Lung (tissue), 12 donors: ENCODE results near the gene ITPR1. TPM values are rescaled to one million over a fixed set of nuclear protein-coding genes. Genes with fewer than 3 reads are reported as not detected.

Source experiments
- ATAC-seq: fragments of 200-7000 bp; cut with Tn5 transposase; one replicate; pipeline ENCODE4 v1.9.1; 2020; ENCODE audit warnings: moderate number of reproducible peaks; ENCODE audit not compliant: insufficient read depth, low FRiP score
- DNase-seq, 3 donors: peaks; one replicate each; pipeline ENCODE4 v3.0.0-alpha.2; 2013 to 2017
- H3K27ac ChIP-seq, 2 donors: one replicate each; pipeline ENCODE4 v1.5.1; 2013; ENCODE audit warnings: mild to moderate bottlenecking in 2 of 2, moderate library complexity in 2 of 2, control low read depth in 1 of 2, inconsistent platforms in 1 of 2, low read depth in 1 of 2, low read length in 1 of 2
- H3K27me3 ChIP-seq, 3 donors: one replicate each; pipeline ENCODE4 v1.5.1; 2013; ENCODE audit warnings: low read length in 2 of 3; ENCODE audit not compliant: control insufficient read depth in 3 of 3, insufficient read depth in 3 of 3
- H3K36me3 ChIP-seq, 4 donors: one replicate each; pipeline ENCODE4 v1.5.1; 2013; ENCODE audit warnings: low read length in 4 of 4, mild to moderate bottlenecking in 1 of 4, moderate library complexity in 1 of 4; ENCODE audit not compliant: control insufficient read depth in 4 of 4, insufficient read depth in 4 of 4
- H3K4me1 ChIP-seq, 5 donors: one replicate each; pipeline ENCODE4 v1.5.1; 2013; ENCODE audit warnings: low read length in 5 of 5, mild to moderate bottlenecking in 2 of 5, moderate library complexity in 1 of 5; ENCODE audit not compliant: control insufficient read depth in 5 of 5, insufficient read depth in 5 of 5
- H3K4me3 ChIP-seq: one replicate; pipeline ENCODE4 v1.5.1; 2013; ENCODE audit warnings: mild to moderate bottlenecking, control low read depth, moderate library complexity
- H3K9ac ChIP-seq, 2 donors: one replicate each; pipeline ENCODE4 v1.5.1; 2013; ENCODE audit warnings: low read length in 2 of 2, control low read depth in 1 of 2; ENCODE audit not compliant: insufficient read depth in 1 of 2
- H3K9me3 ChIP-seq, 4 donors: one replicate each; pipeline ENCODE4 v1.5.1; 2013; ENCODE audit warnings: low read length in 3 of 4, mild to moderate bottlenecking in 1 of 4, moderate library complexity in 1 of 4; ENCODE audit not compliant: control insufficient read depth in 4 of 4, insufficient read depth in 3 of 4
- CTCF ChIP-seq: IDR thresholded peaks from 2 replicates; pipeline ENCODE4 v1.5.1; 2012; ENCODE audit warnings: mild to moderate bottlenecking; ENCODE audit errors: control extremely low read depth, extremely low read depth
- WGBS, 2 donors: extraction: QIAGEN DNeasy Blood & Tissue Kit; methylation state at CpG; one replicate each; pipeline ENCODE4 v1.1.7; 2013; 5-methylcytosine and 5-hydroxymethylcytosine counted together
- polyA plus RNA-seq, 2 donors: library from polyadenylated mRNA; stranded (reverse); fragments of 200-250 nt; gene quantifications; one replicate each; pipeline ENCODE4 v1.2.1, GENCODE V29; 2013
- total RNA-seq, 2 donors: library from RNA; depleted of rRNA in 1 of 2; stranded (reverse); fragments of >200 nt in 1 of 2; gene quantifications; one replicate each; pipeline ENCODE4 v1.2.1, GENCODE V29; 2014 to 2021
- donor health status: control.
- donor health status: control.
- donor health status: Bipolar disorder and iron deficiency.
- donor health status: healthy.
- donor health status: DM: yes; HTN: yes; CAD: no.

The ITPR1 gene
- total and polyA plus RNA-seq, 4 donors: 12.4 to 152 (median 44.1) TPM

- no peak for TF ChIP-seq CTCF
- no peaks in the 10 kb centered on the region for H3K27me3 ChIP-seq
- DNase-seq: no peak
- no peaks in the 10 kb centered on the region for H3K9me3 ChIP-seq
- H3K4me3 ChIP-seq: no peak overlapping the region
- WGBS, 2 donors: 59 to 61% methylated on average over 5 of the region's 5 CpGs
- no peak overlapping the region for H3K27ac ChIP-seq
- no peak overlapping the region for H3K9ac ChIP-seq
- no peaks in the 10 kb centered on the region for H3K36me3 ChIP-seq
- ATAC-seq: no peak
- peaks cover 0 to 14% (median 5%) of the 10 kb centered on the region in 5 donors for H3K4me1 ChIP-seq
Measured at GRCh38 chr3:4565809-4566501, 72.8 kb downstream of the ITPR1 start.

DNA sequence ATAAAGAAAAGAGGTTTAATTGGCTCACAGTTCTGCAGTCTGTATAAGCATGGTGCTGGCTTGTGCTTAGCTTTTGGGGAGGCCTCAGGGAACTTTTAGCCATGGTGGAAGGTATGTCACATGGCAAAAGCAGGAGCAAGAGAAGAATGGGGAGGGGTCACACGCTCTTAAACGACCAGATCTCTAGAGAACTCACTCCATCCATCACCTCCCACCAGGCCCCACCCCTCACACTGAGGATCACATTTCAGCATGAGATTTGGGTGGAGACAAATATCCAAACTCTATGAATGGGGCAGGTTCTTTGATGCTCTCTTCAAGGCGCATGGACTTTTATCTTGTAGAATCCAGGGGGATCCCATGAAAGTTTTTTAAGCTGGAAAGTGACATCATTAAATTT is 75.7 kb downstream of the ITPR1 start:
- H3K4me3 ChIP-seq: no peak overlapping the region
- WGBS, 2 donors: 70 to 89% methylated on average over 3 of the region's 3 CpGs
- no peak for DNase-seq
- H3K9ac ChIP-seq: no peak overlapping the region
- no peaks in the 10 kb centered on the region for H3K9me3 ChIP-seq
- H3K4me1 ChIP-seq: peaks cover 0 to 3% (median 0%) of the 10 kb centered on the region in 5 donors
- no peaks in the 10 kb centered on the region for H3K27me3 ChIP-seq
- ATAC-seq: no peak
- no peaks in the 10 kb centered on the region for H3K36me3 ChIP-seq
- H3K27ac ChIP-seq: no peak overlapping the region
- no peak for TF ChIP-seq CTCF

DNA sequence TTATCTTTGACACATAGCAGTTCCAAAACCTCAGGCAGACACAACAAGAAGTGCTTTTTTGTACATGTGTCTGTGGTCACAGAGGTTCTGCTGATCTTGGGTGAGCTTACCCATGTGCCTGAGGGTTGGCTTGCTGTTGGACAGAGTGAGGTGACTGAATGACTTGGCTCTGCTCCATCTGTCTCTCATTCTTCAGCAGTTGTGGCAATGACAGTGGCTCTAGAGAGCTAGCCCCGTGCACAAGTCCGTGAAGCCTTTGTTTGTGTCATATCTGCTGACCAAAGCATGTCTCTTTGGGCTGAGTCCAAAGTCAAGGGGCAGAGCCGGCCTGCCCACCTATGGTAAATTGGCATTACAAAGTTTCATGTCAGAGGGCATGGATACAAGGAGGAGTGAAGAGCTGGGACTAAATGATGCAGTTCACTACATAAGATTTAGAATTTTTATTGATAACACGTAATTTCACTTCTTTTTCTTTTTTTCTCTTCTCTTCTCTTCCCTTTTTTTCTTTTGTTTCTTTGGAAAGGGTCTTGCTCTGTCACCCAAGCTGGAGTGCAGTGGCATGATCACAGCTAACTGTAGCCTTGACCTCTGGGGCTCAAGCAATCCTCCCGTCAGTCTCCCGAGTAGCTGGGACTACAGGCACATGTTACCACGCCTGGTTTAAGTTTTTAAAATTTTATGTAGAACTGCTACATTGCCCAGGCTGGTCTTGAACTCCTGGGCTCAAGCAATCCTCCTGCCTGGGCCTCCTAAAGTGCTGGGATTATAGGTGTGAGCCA is 77.9 kb downstream of the ITPR1 start:
- no peak for ATAC-seq
- no peaks in the 10 kb centered on the region for H3K36me3 ChIP-seq
- 68 to 74% methylated on average over 7 of the region's 7 CpGs for WGBS, 2 donors

More for the DNA sequence above, 77.9 kb downstream of the ITPR1 start:
- H3K27me3 ChIP-seq: no peaks in the 10 kb centered on the region
- no peak for TF ChIP-seq CTCF
- H3K9me3 ChIP-seq: no peaks in the 10 kb centered on the region
- no peak for DNase-seq
- H3K4me1 ChIP-seq: peaks cover 0 to 4% (median 2%) of the 10 kb centered on the region in 5 donors
- H3K4me3 ChIP-seq: no peak overlapping the region
- no peak overlapping the region for H3K9ac ChIP-seq
- no peak overlapping the region for H3K27ac ChIP-seq
